H9 (cell line): ENCODE measurements around the gene COQ4. TPM values are rescaled to one million over a fixed set of nuclear protein-coding genes. Genes with fewer than 3 reads are reported as not detected.

Experiments used
- DNase-seq: peaks from one replicate; pipeline ENCODE4 v3.0.0-alpha.2; 2017
- H2AFZ ChIP-seq: one replicate; pipeline ENCODE4 v1.6.1; 2013; ENCODE audit warnings: mild to moderate bottlenecking, low read length, control low read depth, moderate library complexity
- H2AK5ac ChIP-seq: 2 replicates; pipeline ENCODE4 v1.6.1; 2013; ENCODE audit warnings: low read length, control low read depth, mixed read lengths; ENCODE audit not compliant: insufficient read length
- H2BK120ac ChIP-seq: one replicate; pipeline ENCODE4 v1.6.1; 2013; ENCODE audit warnings: low read depth, mild to moderate bottlenecking, low read length, control low read depth, inconsistent platforms; ENCODE audit not compliant: poor library complexity, severe bottlenecking
- H2BK12ac ChIP-seq: 2 replicates; pipeline ENCODE4 v1.6.1; 2013; ENCODE audit warnings: low read length, control low read depth, mixed read lengths, low read depth; ENCODE audit not compliant: insufficient read length
- H2BK15ac ChIP-seq: 2 replicates; pipeline ENCODE4 v1.6.1; 2013; ENCODE audit warnings: low read depth, low read length, control low read depth
- H2BK20ac ChIP-seq: one replicate; pipeline ENCODE4 v1.6.1; 2013; ENCODE audit warnings: low read depth, mild to moderate bottlenecking, low read length, control low read depth, inconsistent platforms; ENCODE audit not compliant: poor library complexity, severe bottlenecking
- H2BK5ac ChIP-seq: 2 replicates; pipeline ENCODE4 v1.6.1; 2013; ENCODE audit warnings: low read length, control low read depth, mixed read lengths; ENCODE audit not compliant: insufficient read length
- H3K14ac ChIP-seq: 2 replicates; pipeline ENCODE4 v1.6.1; 2013; ENCODE audit warnings: low read length, control low read depth; ENCODE audit not compliant: insufficient read depth
- H3K18ac ChIP-seq: 2 replicates; pipeline ENCODE4 v1.6.1; 2013; ENCODE audit warnings: low read depth, mild to moderate bottlenecking, mixed read lengths, low read length, control low read depth; ENCODE audit not compliant: insufficient read length
- H3K23ac ChIP-seq: 2 replicates; pipeline ENCODE4 v1.6.1; 2013; ENCODE audit warnings: low read length, control low read depth, mixed read lengths, low read depth; ENCODE audit not compliant: insufficient read length
- H3K23me2 ChIP-seq: 2 replicates; pipeline ENCODE4 v1.6.1; 2013; ENCODE audit warnings: low read depth, mild to moderate bottlenecking, mixed read lengths, low read length, control low read depth; ENCODE audit not compliant: insufficient read length, poor library complexity, severe bottlenecking
- H3K27ac ChIP-seq: 2 replicates; pipeline ENCODE4 v1.5.1; 2013; ENCODE audit warnings: low read length, control low read depth, mixed read lengths, low read depth; ENCODE audit not compliant: insufficient read length
- H3K27me3 ChIP-seq: 2 replicates; pipeline ENCODE4 v1.6.1; 2013; ENCODE audit warnings: low read length, control low read depth, inconsistent platforms; ENCODE audit not compliant: insufficient read depth
- H3K4ac ChIP-seq: 2 replicates; pipeline ENCODE4 v1.6.1; 2013; ENCODE audit warnings: low read depth, mild to moderate bottlenecking, control low read depth, inconsistent platforms, low read length, moderate library complexity
- H3K4me1 ChIP-seq: 2 replicates; pipeline ENCODE4 v1.6.1; 2013; ENCODE audit warnings: low read length, control low read depth, inconsistent platforms; ENCODE audit not compliant: insufficient read depth
- H3K4me2 ChIP-seq: 2 replicates; pipeline ENCODE4 v1.6.1; 2013; ENCODE audit warnings: low read length, control low read depth, mixed read lengths; ENCODE audit not compliant: insufficient read length, insufficient read depth
- H3K56ac ChIP-seq: 2 replicates; pipeline ENCODE4 v1.6.1; 2013; ENCODE audit warnings: low read depth, mild to moderate bottlenecking, mixed read lengths, low read length, control low read depth; ENCODE audit not compliant: insufficient read length
- H3K79me1 ChIP-seq: 2 replicates; pipeline ENCODE4 v1.6.1; 2013; ENCODE audit warnings: low read depth, mild to moderate bottlenecking, moderate library complexity, low read length, control low read depth, inconsistent platforms; ENCODE audit not compliant: insufficient read depth, poor library complexity, severe bottlenecking
- H3K79me2 ChIP-seq: 2 replicates; pipeline ENCODE4 v1.6.1; 2013; ENCODE audit warnings: low read length, control low read depth, inconsistent platforms; ENCODE audit not compliant: insufficient read depth
- H3K9ac ChIP-seq: 2 replicates; pipeline ENCODE4 v1.6.1; 2013; ENCODE audit warnings: low read length, control low read depth, mixed read lengths; ENCODE audit not compliant: insufficient read length; ENCODE audit errors: extremely low read depth
- H3K9me3 ChIP-seq: one replicate; pipeline ENCODE4 v1.6.1; 2013; ENCODE audit warnings: low read depth, low read length, inconsistent platforms; ENCODE audit not compliant: control insufficient read depth
- H3T11ph ChIP-seq: one replicate; pipeline ENCODE4 v1.6.1; 2013; ENCODE audit warnings: mild to moderate bottlenecking, low read length, control low read depth, inconsistent platforms
- H4K20me1 ChIP-seq: one replicate; pipeline ENCODE4 v1.6.1; 2013; ENCODE audit not compliant: control insufficient read depth, insufficient read length, insufficient read depth
- H4K5ac ChIP-seq: 2 replicates; pipeline ENCODE4 v1.6.1; 2013; ENCODE audit warnings: low read depth, mild to moderate bottlenecking, mixed read lengths, low read length, control low read depth; ENCODE audit not compliant: insufficient read length
- H4K8ac ChIP-seq: replicated peaks from 2 replicates; pipeline ENCODE4 v1.6.1; 2013; ENCODE audit warnings: low read length, control low read depth, mixed read lengths, low read depth; ENCODE audit not compliant: insufficient read length
- H4K91ac ChIP-seq: 2 replicates; pipeline ENCODE4 v1.6.1; 2013; ENCODE audit warnings: low read depth, mild to moderate bottlenecking, moderate library complexity, mixed read lengths, low read length, control low read depth; ENCODE audit not compliant: insufficient read length
- H3K27ac Mint-ChIP-seq, 3 experiments: 2 replicates in 2 of 3; 3 replicates in 1 of 3; pipeline ENCODE4 v1.8.0; 2020 to 2021; ENCODE audit warnings: mixed read lengths in 3 of 3, mild to moderate bottlenecking in 1 of 3, moderate library complexity in 1 of 3
- H3K27me3 Mint-ChIP-seq: 2 replicates; pipeline ENCODE4 v1.8.0; 2021; ENCODE audit warnings: low read depth, mild to moderate bottlenecking, moderate library complexity, mixed read lengths
- H3K36me3 Mint-ChIP-seq, 3 experiments: 2 replicates in 2 of 3; 3 replicates in 1 of 3; pipeline ENCODE4 v1.8.0; 2020 to 2021; ENCODE audit warnings: low read depth in 3 of 3, mixed read lengths in 3 of 3; ENCODE audit not compliant: insufficient read depth in 1 of 3
- H3K4me1 Mint-ChIP-seq, 2 experiments: 2 replicates each; pipeline ENCODE4 v1.8.0; 2020; ENCODE audit warnings: mixed read lengths in 2 of 2
- H3K4me3 Mint-ChIP-seq, 2 experiments: 2 replicates in 1 of 2; 3 replicates in 1 of 2; pipeline ENCODE4 v1.8.0; 2020 to 2021; ENCODE audit warnings: mild to moderate bottlenecking in 2 of 2, mixed read lengths in 2 of 2, moderate library complexity in 1 of 2
- H3K9me3 Mint-ChIP-seq, 2 experiments: 2 replicates in 1 of 2; 3 replicates in 1 of 2; pipeline ENCODE4 v1.8.0; 2020; ENCODE audit warnings: mild to moderate bottlenecking in 2 of 2, mixed read lengths in 2 of 2, moderate library complexity in 1 of 2
- WGBS: extraction: QIAGEN DNeasy Blood & Tissue Kit; methylation state at CpG from one replicate; pipeline ENCODE4 v1.1.7; 2013; ENCODE audit warnings: missing lambda C conversion rate, low lambda C conversion rate, mixed read lengths; ENCODE audit not compliant: insufficient read length; ENCODE audit errors: extremely low coverage; 5-methylcytosine and 5-hydroxymethylcytosine counted together
- total RNA-seq: library from RNA; stranded (reverse); gene quantifications from 2 replicates; pipeline ENCODE4 v1.2.1, GENCODE V29; 2021
- TF ChIP-seq, protein P1 (sequence below): fragments of 200-600 bp; sonication (generic); conservative IDR thresholded peaks from 3 replicates; pipeline ENCODE4 v1.8.0; 2021; ENCODE audit warnings: antibody characterized with exemption, mild to moderate bottlenecking

COQ4 gene
- total RNA-seq, 1 experiment from 2014 or later = 38.4 TPM

DNA sequence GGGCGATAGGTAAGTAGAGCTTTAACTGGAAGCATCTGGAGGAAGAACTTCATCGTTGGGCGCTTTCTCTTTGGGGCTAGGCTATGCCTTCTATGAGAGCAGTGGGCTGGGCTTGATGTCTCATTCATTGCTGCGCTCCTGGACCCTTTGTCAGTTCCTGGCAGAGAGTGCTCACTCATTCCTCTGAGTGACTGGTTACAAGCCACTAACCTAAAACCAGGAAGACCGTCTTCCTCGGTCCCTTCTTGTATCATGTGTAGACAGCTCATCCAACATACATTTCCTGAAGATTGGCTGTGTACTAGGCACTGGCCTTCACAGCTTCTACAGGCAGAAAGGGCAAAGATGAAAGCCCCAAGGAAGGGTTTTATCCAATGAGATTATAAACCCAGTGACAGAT is 40.1 kb upstream of the COQ4 start:
- Histone ChIP-seq H3K27ac (no peak overlapping the region), H3K23ac (no peak overlapping the region)
- no peak for DNase-seq

More for the DNA sequence above, 40.1 kb upstream of the COQ4 start:
- no peaks in the 10 kb centered on the region for H3K9me3 Mint-ChIP-seq
- H3K27ac Mint-ChIP-seq = no peak overlapping the region
- Histone ChIP-seq H3K79me1 (no peaks in the 10 kb centered on the region), H3K9me3 (no peaks in the 10 kb centered on the region), H3K4me1 (no peaks in the 10 kb centered on the region), H2BK20ac (no peak overlapping the region), H4K5ac (no peak overlapping the region), H4K8ac (no peak overlapping the region), H4K20me1 (no peaks in the 10 kb centered on the region), H3K56ac (no peak overlapping the region), H2AK5ac (no peak overlapping the region), H3K18ac (no peak overlapping the region), H3K79me2 (no peaks in the 10 kb centered on the region), H2BK15ac (no peak overlapping the region), H4K91ac (no peak overlapping the region), H2BK120ac (no peak overlapping the region), H3T11ph (no peak overlapping the region), H3K4ac (no peak overlapping the region), H3K14ac (no peak overlapping the region), H2BK5ac (no peak overlapping the region), H3K23me2 (no peaks in the 10 kb centered on the region), H2AFZ (no peak overlapping the region), H2BK12ac (no peak overlapping the region), H3K4me2 (no peak overlapping the region), H3K9ac (no peak overlapping the region), H3K27me3 (no peaks in the 10 kb centered on the region)
- TF ChIP-seq, protein P1, sequence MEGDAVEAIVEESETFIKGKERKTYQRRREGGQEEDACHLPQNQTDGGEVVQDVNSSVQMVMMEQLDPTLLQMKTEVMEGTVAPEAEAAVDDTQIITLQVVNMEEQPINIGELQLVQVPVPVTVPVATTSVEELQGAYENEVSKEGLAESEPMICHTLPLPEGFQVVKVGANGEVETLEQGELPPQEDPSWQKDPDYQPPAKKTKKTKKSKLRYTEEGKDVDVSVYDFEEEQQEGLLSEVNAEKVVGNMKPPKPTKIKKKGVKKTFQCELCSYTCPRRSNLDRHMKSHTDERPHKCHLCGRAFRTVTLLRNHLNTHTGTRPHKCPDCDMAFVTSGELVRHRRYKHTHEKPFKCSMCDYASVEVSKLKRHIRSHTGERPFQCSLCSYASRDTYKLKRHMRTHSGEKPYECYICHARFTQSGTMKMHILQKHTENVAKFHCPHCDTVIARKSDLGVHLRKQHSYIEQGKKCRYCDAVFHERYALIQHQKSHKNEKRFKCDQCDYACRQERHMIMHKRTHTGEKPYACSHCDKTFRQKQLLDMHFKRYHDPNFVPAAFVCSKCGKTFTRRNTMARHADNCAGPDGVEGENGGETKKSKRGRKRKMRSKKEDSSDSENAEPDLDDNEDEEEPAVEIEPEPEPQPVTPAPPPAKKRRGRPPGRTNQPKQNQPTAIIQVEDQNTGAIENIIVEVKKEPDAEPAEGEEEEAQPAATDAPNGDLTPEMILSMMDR = no peak
- peaks cover 4 to 12% (median 5%) of the 10 kb centered on the region in 3 experiments; a peak in 6 of 7 replicates for H3K36me3 Mint-ChIP-seq
- no peaks in the 10 kb centered on the region for H3K27me3 Mint-ChIP-seq
- peaks cover 1 to 2% of the 10 kb centered on the region in 2 experiments; a peak in 3 of 4 replicates for H3K4me1 Mint-ChIP-seq
- H3K4me3 Mint-ChIP-seq = no peak overlapping the region
- no CpG with 5 or more reads among the region's 6 CpGs for WGBS
